NCI-H2196 (cell line): ENCODE data around the gene MYO1H.
"Not testable (repeated sequence)": the region's sequence is repeated elsewhere in the genome, so short reads cannot be mapped to it uniquely, and the experiment has no call there.

Source experiments
- DNase-seq: peaks from one replicate; lab custom pipeline; 2025; ENCODE audit not compliant: unreplicated experiment; lab: John Stamatoyannopoulos, UW

Gene MYO1H, protein sequence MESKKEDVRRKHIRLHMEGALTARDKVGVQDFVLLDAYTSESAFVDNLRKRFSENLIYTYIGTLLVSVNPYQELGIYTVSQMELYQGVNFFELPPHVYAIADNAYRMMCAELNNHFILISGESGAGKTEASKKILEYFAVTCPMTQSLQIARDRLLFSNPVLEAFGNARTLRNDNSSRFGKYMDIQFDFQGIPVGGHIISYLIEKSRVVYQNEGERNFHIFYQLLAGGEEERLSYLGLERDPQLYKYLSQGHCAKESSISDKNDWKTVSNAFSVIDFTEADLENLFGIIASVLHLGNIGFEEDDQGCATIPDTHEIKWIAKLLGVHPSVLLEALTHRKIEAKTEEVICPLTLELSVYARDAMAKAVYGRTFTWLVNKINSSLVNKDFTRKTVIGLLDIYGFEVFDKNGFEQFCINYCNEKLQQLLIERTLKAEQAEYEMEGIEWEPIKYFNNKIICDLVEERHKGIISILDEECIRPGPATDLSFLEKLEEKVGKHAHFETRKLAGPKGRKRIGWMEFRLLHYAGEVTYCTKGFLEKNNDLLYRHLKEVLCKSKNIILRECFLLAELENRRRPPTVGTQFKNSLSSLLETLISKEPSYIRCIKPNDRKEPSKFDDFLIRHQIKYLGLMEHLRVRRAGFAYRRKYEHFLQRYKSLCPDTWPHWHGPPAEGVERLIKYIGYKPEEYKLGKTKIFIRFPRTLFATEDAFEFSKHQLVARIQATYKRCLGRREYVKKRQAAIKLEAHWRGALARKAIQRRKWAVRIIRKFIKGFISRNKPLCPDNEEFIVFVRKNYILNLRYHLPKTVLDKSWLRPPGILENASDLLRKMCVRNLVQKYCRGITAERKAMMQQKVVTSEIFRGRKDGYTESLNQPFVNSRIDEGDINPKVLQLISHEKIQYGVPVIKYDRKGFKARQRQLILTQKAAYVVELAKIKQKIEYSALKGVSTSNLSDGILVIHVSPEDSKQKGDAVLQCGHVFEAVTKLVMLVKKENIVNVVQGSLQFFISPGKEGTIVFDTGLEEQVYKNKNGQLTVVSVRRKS

DNA sequence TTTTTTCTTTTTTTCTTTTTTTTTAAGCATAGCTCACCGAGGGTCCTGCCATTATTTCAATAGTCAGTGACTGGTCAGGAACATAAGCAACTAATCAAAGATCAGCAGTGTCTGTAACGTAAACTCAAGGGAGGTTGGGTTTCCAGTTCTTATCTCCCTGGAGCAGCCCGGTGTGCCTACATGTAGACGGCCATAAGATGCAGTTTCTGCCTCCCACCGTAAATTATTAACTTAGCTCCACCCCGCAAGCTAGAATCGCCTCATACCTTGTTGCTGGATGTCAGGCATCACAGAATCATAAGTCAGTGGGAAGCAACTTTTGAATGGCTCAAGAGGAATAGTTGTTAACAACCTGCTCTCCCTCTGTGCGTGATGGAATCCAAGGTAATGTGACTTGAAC lies at the start of gene MYO1H:
MYO1H (plus strand) TSS at position 312 of the 400 bp plus-strand sequence; CDS start at position 373, 61 bp downstream.
- no peak for DNase-seq

DNA sequence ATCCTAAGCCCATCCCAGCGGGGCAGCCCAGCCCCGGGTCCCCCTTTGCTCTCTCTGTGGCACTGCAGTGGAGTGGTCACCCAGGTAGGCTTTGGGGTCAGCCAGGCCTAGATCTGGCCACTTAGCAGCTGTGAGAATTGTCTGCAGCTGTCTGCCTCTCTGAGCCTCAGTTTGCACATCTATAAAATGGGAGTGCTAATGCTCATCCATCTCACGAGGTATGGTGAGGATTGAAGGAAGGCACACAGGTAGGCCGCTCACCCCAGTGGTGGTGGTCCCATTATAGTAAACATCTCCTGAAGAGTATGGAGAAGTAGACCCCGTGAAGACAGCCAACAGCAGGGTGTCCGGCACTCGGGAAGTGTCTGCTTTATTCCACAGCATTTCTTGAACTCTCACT lies 47.9 kb upstream of the MYO1H start:
- no peak for DNase-seq

DNA sequence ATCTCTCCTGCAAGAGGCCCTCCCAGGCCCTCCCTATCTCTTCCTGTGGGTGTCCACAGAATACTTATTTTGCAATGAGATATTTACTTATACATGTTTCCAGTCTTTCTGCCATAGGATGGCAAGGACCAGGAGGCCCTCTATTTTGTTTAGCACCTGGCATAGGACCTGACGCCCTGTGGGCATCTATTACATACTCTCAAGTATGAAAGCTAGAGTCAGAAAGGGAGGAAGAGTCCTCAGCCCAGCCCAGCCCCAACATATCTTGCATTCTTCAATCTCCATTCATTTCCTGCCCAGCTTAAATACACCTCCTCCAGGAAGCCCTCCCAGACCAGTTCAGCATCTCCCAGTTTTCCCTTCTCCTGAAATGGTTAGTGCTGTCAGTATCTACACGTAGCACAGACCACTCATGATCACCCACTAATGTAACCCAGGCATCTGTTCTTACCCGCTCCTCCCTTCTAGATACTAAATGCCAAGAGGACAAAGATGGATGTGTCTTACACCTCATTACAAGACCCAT lies 46.0 kb upstream of the MYO1H start:
- DNase-seq = no peak

DNA sequence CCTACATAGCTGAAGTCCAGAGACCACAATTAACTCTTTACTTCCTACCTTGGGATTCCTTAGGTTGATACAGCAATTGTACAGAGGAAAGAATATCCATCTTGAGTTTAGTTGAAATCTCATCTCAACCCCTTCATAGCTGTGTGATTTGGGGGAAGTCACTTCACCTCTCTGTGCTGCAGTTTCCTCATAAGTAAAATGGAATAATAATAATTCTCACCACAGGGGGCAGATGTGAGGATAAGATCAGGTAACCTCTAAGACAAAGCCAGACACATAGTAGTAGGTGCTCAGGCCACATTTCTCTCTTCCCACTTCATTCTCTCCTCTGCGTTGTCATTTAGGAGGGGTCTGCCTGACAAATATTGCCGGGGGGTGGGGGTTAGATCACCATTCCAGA lies 45.3 kb upstream of the MYO1H start:
- DNase-seq = no peak

DNA sequence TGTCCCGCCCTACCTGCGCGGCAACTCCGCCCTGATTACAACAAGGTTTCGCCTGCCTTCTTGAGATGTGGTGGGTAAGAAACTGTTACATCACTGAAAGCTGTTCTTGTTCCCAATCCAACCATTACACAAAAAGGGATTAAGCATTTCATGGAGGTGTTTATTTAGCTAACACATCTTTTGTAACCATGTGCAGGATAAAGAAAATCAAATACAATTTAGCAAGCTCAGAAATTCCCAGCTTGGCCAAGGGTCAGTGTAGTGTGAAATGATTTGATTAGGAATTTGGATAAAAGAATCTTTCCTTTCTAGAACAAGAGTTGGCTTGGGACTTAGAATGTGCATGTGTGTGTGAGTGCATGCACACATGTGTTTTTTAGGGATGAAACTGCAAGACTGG lies 44.9 kb upstream of the MYO1H start:
- no peak for DNase-seq

DNA sequence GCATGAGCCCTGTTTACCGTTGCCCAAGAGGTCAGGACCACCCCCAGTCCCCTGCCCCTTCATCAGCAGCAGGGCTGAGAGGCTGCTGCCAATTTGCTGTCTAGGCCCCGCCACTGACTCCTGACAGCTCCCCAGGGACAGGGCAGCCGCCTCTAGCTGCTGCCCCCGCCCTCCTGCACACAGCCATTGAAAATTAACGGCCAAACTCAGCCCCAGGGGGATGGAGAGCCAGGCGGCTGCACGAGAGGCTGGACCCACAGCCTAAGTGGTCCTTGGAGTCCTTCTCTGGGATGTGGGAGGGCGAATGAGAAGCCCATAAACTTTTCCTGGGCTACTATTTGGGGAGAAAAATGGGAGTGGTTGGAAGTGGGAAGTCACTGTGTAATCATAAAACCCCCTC lies 43.2 kb upstream of the MYO1H start:
- no peak for DNase-seq

DNA sequence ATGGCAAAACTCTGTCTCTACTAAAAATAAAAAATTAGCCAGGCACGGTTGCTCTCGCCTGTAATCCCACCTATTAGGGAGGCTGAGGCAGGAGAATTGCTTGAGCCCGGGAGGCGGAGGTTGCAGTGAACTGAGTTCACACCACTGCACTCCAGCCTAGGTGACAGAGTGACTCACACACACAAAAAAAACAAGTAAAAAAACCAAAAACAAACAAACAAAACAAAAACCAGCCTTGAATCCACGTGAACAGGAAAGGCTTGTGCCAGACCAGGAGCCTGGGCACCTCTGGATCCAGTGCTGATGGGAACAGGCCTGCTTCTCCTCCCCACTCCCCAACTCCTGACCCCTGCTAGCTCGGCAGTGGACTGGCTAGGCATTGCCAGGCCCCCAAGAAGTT lies 42.2 kb upstream of the MYO1H start:
- no peak for DNase-seq

DNA sequence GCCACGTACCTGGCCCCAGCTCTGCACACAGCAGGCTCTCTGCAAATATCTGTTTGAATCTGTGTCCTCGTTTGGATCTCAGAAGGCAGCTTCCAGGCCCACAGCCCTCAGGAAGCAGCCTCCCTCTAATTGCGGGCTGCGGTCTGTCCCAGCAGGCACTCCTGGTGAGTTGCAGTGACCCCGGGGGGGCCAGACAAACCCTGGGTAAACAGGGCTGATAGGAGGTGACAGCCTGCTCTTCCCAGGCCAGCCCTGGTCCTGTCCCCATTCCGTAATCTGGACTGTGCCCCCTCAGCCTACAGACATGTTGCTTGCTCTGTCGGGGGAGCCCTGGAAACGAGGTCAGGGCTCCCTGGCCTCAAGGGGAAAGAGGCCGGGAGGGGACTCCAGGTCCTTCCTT lies 40.6 kb upstream of the MYO1H start:
- no peak for DNase-seq

DNA sequence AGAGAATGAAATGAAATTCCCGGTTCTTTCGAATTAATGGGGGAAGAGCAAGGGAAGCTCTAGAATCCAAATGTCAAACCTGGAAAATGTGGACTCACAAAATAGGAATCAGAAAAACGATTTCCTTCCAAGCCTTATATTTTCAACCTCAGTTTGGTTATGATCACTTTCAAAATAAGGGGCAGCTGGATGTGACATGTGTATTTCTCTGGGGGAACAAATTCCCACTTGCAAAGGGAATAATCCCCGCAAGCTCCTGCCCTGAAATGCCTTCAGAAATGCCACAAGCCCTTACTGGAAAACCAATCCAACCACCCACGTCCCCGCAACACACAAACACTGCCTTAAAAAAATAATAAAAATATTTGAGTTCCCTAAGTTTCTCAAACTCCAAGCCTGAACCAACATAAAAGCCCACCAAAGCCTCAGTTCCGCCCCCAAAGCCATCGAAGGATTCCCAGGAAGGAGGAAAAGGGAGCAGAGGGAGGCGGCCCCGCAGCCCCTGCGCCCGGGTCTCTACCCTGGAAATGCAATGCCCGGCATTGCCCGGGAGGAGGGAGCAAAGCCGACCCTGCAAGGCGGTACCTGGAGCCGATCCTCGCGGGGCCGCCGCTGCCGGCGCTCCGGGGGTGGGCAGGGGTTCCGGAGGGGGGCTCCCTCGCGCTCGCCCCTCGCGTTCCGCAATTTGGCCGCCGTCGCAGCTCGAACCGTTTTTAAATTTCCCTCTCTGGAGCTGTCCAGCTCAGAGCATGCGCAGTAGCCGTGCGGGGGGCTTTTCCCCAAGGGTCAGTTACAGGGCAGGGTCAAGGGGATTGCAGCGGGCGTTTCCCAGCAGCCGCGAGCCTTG lies 38.9 kb upstream of the MYO1H start, which contains the start of gene FOXN4:
FOXN4 (minus strand) TSS at position 751 of the 847 bp plus-strand sequence. CDS start 963 bp downstream, outside the sequence.
- DNase-seq = peak; percentile 28

DNA sequence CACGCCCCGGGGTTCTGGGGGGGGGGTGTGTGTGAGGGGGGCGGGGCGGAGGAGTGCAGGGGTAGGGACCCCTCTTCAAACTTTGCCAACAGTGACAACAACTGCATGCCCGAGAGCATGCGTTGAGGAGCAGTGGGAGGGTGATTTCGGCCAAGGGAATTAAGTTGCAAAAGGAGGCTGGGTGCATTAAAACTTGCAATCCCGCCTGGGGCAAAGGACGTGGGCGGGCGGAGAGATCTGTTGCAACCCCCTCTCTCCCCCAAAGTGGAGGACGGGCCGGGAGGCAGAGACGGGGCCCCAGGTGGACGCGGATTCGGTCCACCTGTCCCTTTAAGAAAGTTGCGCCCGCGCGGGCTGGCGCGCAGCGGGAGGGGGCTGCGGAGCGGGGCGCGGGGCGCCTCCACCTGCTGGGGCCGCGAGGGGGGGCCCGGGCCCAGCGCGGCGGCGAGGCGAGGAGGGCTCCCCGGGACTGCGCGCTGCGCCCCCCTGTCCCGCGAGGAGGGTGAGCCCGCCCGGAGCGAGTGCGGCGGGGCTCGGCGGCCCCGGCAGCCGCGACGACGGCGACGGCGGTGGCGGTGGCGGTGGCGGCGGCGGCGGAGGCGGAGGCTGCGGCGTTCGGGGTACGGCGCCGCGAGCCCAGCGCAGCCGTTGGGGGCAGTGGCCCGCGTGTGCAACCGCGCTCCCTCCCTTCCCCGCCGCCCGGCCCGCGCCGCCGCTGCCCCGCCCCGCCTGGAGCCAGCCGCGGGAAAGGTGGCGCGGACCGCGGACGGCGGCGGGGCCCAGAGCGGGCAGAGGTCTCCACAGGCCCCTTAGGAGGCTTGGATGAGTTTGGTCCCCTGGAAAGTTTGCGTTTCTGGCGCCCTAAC lies 38.1 kb upstream of the MYO1H start:
- DNase-seq = peak; percentile 44

DNA sequence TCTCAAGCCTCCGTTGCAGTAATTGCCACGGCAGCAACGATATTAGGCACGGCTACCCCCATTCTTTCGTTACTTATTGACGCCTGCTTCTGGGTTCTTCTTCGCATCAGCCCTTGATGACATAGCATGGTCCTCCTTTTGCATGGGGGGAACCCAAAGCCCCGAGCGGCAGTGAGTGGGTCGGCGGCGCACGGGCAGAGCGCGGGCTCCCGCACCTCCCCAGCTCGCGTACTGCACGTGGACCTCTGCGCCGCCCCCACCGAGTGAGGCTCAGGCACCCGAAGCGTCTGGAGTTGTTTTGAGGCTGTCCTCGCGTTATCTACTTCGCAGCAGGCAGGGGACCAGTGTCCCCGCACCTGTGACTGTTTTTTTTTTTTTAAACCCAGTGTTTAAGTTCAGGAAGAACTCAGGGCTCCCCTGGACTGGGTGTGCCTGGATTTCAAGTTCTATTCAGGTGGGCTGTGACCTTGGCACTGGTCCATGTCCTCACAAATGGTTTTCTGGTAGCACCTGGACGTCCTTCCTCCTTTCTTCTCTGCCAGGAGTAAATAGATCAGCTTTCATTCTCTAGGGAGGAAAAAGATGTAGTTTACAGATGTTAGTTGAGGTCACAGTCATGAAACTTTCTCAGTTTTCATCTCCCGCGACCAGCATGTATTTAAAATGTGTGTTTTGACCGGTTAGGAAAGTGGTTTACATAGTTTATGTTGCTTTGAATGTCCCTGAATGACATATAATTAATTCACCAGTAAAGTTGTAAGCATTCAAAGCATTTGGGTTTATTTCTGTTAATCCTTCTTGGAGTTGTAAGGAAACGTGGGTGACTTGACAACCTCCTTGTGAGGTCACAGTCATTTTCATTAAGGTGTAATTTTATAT lies 37.2 kb upstream of the MYO1H start:
- DNase-seq = peak; percentile 70

DNA sequence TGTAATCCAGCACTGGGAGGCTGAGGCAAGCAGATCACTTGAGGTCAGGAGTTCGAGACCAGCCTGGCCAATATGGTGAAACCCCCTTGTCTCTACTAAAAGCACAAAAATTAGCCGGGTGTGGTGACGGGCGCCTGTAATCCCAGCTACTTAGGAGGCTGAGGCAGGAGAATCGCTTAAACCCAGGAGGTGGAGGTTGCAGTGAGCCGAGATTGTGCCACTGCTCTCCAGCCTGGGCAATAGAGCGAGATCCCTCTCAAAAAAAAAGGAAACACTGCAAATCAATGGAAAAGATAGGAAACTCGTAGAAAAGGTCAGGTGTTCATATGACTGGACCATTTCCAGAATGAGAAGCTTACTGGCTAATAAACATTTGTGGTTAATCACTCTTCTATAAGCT lies 26.4 kb upstream of the MYO1H start:
- DNase-seq = not testable (repeated sequence)

DNA sequence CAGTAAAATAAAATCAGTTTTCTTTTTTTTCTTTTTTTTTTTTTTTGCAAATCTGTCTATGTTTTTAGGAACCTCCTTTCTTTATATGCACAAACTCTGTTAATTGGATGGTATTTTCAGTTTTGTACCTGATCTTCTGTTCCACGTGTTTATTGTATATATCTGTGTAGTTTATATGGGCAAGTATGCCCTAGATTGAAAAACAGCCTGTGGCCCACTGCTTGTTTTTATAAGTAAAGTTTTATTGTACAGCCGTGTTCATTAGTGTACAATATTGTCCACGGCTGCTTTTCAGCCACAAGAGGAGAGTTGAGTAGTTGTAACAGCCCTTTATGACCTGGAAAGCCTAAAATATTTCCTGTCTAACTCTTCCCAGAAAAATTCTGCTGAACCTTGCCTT lies 18.7 kb upstream of the MYO1H start:
- no peak for DNase-seq

DNA sequence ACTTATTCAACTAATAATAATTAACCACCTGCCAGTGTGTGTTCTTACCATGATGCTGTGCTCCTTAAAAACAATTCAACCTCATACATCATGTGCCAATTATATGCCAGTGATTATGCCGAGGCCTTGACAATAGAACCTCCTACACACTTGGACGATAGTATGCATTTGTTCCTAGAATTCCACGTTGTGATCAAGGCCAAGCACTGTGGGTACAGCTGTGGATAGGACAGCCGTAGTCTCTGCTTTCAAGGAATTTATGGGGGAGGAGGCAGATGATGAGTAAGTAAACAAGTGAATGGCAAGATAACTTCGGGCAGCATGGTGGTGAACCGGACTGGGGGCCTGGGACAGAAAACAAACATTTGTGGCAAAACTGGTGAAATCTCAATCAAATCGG lies 18.0 kb upstream of the MYO1H start:
- DNase-seq = no peak

DNA sequence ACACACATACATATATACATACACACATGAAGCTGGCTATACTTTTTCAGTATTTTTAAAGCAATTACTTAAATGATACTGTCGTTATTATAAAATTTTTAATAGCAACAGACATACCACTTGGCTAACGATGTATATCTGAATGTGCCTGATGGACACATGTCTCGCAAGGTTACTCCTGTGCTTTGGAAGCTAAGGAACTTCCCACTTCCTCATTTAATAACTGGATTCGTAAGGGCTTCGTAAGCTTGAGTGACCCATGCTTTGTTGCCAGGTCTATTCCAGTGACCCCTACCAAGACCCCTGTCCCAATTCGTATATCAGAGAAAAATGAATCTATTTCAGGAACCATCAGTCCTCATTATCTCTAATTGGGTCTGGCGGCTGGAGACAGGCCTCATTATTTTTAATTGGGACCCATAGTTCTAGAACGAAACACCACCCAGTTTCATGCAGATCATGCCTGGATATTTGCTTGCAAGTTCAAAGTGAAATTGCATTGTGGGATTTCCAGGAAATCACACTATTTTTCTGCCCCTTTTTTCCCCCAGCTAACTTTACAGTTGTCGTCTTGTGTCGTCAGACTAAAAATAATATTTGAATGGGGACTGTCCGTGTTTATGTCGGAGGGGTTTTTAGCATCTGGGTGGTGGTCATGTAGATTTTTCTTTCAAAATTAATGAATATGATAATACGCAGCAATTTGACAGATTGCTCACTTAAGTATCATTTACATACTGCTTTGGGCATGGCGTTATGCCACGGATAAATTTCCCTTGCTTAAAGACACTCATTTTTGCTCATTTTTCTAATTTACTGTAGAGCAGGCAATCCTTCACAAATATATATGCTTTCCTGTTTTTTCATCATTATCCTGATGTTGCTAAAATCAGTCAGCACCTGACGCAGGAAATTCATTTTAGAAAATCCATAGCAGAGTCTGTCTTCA lies 17.1 kb upstream of the MYO1H start:
- DNase-seq = no peak

DNA sequence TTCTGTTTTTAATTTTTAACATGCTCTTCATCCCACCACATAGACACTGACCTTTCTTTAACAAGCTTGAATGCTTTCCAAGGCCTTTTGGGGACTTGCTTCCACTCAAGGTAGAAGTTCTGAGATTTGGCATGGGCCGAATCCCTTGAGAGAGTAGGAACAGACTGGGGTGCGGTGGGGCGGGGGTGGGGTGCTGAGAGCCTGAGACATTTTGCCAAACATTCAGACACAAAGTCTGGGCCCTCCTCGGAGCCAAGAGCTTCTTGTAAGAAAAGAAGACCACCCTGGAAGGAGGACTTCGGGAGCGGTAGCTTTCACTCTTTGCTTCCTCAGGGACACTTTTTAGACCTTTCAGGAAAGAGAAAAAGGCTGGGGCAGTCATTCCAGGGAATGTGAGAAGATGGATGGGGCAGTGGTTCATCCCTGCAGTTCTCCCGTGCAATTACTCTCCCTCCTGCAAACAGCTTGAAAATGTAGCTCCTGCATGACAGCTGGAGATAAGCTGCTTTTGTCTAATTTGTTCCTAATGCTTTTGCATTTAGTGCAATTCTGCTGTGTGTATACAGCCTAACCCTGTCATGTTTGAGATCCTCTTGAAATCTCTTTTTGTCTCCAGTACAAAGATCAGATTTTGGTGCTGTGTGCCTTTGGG lies 16.3 kb upstream of the MYO1H start:
- DNase-seq = no peak

DNA sequence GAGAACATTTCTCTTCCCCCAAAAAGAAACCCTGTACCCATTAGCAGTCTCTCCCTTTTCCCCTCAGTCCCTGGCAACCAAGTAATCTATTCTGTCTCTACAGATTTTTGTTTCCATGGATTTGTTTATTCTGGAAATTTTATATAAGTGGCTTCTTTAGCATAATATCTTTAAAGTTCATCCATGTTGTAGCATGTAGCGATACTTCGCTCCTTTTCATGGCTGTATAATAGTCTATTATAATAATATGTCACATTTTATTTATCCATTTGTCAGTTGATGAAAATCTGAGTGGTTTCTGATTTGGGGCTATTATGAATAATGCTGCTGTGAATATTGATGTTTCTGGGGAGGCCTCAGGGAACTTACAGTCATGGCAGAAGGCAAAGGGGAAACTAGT lies 12.8 kb upstream of the MYO1H start:
- no peak for DNase-seq
